Raji (cell line): ENCODE measurements around the gene TMED4.

Experiments used
- POLR2A ChIP-seq: IDR thresholded peaks from 2 replicates; pipeline ENCODE4 v1.6.1; 2011; ENCODE audit warnings: low read depth, low read length, control low read depth; ENCODE audit not compliant: insufficient read depth

Gene TMED4

DNA sequence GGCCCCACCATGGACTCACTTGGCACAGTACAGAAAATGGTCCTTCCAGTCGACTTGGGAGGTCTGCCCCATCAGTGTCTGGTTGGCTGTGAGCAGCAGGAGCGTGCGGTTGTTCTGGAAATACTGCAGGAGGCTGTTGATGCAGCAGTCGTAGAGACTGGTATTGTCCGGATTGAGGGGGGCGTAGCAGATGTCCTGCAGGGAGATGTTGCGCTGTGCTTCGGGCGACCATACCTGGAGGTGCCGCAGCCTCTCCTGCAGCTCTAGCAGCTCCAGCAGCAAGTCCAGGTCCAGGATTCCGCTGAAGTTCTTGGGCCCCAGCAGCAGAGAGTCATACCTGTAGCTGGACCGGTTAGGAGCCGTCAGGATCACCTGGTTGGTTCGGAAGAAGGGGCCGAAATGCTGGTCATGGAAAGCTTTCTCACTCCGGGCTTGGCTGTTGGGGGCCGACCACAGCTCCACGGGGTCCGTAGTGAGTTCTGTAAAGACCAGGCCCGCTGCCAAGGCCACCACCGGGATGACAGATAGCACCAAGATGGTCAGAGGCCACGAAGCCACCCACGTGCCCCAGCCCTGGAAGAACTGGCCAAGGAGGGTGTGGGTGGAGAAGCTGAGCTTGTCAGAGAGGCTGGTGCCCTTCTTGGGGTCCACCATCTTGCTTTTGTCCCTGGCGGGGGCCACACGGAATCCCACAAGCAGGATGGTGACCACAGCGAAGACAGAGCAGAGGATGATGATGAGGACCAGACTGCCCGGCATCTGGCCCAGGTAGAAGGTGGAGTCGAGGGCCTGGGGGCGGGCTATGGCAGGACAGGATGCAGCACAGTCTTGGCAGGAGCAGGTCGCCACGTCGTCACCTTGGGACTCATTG is 43.0 kb downstream of the TMED4 start:
- no peak for TF ChIP-seq POLR2A

DNA sequence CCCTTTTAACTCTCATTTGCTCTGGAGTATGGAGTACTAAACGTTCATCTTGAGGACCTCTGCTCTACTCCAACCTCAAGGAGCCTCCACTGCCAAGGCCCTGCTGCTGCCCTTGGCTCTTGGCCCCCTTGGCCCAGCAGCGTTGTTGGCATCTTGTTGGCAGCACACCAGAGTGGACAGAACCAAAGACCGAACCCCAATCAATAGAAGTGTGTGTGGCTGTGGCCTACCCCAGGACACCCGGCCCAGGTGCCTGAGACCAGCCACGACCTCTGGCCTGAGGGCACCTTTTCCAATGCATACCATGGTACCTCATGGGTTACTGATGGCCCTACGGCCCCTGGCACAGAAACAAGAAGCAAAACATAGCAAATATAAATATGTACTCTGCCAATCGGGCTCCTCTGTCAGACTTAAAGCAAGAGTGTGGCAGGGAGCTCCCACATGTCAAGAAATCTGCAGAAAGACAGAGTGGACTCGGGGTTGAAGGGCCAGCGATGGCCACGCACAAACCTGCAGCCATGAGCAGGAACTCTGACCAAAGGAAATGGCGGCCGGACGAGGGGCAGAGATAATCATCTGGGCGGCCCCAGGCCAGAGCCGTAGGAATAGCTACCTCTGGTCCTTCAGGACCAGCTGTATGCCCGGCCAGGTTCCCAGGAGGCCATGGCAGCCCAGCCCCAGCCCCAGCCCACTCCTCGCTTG is 43.8 kb downstream of the TMED4 start:
- no peak for TF ChIP-seq POLR2A

DNA sequence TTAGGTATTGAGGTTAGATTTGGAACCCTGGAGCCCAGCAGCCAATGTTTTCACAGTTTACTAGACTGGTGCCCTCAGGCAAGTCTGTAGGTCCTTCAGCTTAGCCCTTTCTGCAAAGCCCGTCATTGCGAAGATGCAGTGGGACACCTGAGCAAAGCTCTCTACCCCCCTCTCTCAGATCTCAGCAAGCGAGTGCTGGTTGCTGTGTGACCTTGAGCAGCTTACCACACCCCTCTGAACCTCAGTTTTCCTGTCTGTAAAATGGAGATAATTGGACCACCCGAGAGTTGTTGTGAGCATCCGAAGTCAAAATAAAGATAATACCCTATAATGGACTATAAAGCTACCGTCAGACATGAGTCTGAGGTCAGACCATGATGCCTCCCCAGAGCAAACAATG is 44.6 kb downstream of the TMED4 start:
- TF ChIP-seq POLR2A: no peak

DNA sequence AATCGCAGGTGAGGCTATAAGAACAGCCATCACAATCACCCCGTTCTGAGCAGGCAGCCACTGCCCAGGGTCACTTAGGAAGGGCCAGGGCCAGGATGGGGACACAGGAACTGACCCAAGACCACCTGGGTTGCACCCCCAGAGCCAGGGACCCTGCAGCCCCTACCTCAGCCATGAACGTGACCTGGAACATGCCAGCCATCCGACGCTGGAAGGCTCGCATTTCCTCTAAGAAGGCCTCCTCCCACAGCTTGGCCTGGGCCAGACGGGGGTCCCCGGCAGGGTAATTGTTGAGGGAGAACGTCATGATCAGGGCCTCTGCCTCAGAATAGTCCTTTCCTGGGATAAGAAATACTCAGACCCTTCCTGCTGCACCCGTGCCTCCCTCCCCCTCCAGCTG is 45.9 kb downstream of the TMED4 start:
- no peak for TF ChIP-seq POLR2A

DNA sequence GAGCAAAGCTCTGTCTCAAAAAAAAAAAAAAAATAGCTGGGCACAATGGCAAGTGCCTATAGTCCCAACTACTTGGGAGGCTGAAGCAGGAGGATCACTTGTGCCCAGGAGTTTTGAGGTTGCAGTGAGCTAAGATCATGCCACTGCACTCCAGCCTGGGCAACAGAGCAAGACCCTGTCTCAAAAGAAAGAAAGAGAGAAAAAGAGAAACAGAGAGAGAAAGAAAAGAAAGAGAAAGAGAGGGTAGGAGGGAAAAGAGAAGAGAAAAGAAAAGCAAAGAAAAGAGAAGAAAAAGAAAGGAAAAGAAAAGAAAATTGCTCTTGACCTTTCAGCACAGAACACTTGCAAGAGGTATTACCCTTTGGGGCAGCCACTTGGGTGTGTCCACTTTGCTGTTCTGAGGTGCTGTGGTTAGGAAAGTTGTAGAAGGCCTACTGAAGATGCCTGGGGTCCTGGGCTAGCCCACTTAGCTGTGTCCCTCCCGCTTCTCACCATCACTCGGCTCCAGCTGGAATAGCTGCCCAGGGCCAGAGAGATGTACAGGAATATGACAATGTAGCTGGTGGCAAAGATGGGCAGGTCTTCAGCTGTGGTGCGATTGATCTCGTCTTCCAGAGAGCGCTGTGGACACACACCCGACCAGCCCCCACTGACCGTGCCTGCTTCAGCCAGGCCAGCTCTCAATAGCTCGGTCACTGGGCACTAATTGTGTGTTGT is 46.5 kb downstream of the TMED4 start:
- no peak for TF ChIP-seq POLR2A

DNA sequence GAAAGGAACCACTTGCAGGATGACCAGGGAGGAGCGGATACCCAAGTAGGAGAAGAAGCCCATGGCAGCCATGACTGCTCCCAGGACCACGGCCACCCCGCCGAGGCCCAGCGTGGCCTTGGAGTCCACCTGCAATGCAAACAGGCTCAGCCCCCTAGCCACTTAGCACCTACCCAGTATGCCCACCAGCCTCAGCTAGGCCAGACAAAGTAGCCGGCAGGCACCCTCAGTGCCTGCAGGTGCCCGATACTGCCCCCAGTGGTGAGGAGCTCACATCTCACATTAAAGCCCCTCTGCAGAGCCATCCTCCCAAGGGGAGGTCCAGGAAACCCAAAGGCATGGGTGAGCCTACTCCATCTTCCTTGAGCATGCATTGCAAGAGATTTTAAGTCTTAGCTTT is 47.5 kb downstream of the TMED4 start:
- no peak for TF ChIP-seq POLR2A

DNA sequence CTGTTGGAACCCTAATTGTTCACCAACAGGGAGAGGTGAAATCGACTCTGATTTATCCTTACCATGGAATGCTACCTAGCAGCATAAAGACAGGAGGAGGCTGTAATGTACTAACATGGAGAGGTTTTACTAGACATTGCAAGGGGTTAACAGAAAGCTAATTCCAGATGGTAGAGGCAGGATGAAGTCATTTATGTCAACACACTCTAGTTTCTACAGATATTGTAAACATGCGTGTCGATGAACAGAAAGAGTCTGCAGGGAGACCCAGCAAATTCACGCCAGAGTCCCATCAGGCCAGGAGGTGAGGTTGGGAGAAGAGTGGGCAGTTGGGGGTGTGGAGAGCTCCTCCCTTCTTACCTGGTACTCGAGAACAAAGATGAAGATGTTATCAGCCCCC is 47.9 kb downstream of the TMED4 start:
- TF ChIP-seq POLR2A: no peak

DNA sequence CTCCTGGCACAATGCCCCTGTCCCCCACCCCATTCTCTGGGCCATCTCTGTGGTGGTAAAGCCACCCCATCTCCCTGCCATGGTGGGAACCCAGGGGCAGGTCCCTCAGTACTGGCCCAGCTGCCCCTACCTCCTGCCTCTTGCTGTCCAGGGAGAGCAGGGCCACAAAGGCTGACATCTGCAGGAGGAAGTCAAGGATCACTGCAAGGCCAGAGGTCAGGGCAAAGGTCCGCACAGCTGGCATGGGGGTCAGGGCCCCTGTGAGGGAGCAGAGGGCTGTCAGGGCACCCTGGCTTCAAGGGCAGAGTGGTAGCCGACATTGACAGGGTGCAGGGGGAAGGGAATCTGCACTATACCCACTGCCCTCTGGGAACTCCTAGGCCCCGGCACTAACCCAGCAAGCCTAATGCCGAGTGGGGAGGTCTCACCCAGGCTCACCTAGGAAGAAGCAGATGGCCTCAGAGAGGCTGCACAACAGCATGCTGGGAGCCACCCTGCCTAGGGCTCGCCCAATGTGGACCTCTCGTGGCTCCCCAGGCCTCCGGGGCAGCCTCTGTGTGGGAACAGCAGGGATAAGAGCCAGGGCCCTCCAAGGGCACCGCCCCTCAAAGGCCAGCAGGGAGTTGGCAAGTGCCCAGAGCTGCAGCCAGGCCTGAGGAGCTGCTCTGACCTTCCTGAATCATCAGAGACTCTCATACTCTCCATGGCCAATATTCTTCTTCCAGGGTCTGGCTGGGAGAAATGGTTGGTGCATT is 48.6 kb downstream of the TMED4 start:
- TF ChIP-seq POLR2A: no peak

DNA sequence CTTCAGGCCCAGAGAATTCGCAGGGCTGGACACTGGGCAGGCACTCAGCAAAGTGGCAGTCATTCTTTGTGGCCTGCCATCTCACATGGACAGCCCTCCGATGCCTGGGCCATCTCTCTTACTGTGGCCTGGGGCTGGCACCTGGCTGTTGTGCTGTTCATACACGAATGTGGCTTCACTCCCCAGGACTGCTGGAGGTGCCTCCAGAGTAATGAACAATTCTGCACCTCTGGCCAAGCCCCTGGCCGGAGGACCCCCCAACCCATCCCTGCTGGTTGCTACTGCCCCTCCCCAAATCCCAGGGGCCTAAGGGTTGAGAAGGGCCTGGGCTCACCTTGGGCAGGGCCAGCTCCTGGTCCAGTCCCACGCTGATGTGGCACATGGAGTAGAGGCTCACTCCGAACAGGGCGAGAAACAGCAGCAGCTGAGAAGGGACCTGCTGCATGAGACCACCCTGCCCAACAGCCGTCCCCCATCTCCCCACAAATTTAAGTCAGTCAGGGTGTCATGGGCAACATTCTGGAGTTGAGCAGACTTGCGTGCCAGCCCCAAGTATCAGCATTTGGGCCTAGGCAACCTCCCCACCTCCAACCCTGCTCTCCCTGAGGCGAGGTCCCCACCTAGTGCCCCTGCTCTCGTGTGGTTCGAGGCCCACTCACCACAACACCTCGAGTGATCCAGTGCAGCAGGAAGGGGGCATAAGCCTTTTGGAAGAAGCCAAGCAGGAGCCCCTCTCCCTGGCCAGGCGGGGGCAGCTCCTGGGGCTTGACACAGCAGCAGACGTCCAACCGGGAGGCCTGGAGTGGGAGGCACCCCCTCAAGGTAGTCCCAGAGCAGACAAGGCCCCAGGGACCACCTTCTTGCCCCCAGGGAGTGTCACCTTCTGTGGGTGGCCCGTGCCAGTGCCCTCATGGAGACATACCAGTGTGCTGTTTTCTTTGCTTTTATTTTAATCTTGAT is 50.3 kb downstream of the TMED4 start:
- TF ChIP-seq POLR2A: no peak

DNA sequence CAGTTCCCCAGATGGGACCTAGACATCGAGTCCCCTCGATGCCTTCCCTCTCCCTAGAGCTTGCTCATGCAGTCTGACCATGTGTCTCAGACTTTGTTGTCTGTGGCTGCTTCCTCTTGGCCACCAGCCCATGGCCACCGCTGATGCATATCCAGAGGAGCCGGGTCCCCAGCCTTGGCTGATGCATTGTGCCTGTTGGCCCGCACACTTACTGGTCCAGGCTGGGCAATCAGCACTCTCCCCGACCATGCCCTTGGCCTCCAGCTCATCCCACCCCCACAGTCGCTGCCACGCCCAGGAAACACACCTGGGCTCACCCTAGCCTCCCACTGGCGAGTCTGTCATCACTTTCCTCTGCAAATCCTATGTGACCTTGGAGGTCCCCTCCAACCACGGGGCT is 51.0 kb downstream of the TMED4 start:
- TF ChIP-seq POLR2A: no peak
